IPS-15b (cell line): ENCODE data around the gene EEPD1.
"Not testable (repeated sequence)": the region's sequence is repeated elsewhere in the genome, so short reads cannot be mapped to it uniquely, and the experiment has no call there.

Experiments used
- H3K27me3 ChIP-seq: one replicate; pipeline ENCODE4 v1.6.1; 2013; ENCODE audit warnings: low read length; ENCODE audit not compliant: control insufficient read depth, insufficient read depth
- H3K36me3 ChIP-seq: one replicate; pipeline ENCODE4 v1.6.1; 2013; ENCODE audit warnings: low read length; ENCODE audit not compliant: control insufficient read depth, insufficient read depth
- H3K4me1 ChIP-seq: one replicate; pipeline ENCODE4 v1.6.1; 2013; ENCODE audit warnings: mild to moderate bottlenecking, low read length; ENCODE audit not compliant: control insufficient read depth, insufficient read depth
- H3K4me3 ChIP-seq: one replicate; pipeline ENCODE4 v1.5.1; 2013; ENCODE audit warnings: low read depth, low read length
- H3K9ac ChIP-seq: one replicate; pipeline ENCODE4 v1.6.1; 2013; ENCODE audit warnings: low read depth, mild to moderate bottlenecking, low read length
- H3K9me3 ChIP-seq: one replicate; pipeline ENCODE4 v1.6.1; 2013; ENCODE audit warnings: mild to moderate bottlenecking, low read length; ENCODE audit not compliant: control insufficient read depth, insufficient read depth

The EEPD1 gene

DNA sequence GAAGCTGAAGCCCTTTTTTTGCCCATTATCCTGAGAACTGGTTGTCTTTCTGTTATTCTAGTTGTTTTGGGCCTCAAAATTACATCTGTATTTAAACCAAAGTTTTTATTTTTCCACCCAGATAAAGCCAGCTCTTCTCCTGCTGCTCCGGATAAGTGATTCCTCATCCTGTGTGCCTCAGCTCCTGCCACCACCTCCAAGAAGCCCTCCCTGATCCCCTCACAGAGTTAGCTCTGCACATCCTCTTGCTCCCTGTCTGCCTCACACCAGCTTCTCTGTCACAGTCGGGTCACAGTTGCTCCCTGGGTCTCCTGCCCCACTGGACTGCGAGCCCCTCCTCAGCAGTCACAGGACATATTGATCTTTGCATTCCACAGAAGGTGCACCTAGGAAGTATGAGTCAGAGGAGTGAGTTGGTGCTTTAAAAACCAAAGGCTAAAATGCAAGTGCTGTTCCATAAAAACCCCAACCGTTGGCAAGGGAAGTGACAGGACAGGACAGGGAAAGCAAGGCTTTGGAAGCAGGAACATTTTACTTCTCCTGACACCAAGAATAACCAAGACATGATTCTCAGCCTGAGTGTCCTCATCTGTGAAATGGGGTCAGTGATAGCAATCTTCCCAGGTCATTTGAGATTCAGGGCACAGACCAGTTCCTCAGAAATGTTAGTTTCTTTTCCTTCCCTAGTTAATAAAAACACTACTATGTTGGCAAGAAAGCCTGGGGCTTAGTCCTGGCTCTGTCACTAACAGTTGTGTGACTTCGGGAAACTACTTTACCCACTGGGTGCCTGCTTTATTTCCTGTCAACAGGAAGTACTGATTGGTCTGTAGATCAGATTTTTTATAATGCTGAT, 36.5 kb upstream of the EEPD1 start:
- H3K9ac ChIP-seq, result no peak overlapping the region
- H3K27me3 ChIP-seq, result no peaks in the 10 kb centered on the region
- no peaks in the 10 kb centered on the region for H3K9me3 ChIP-seq
- no peaks in the 10 kb centered on the region for H3K36me3 ChIP-seq
- no peak overlapping the region for H3K4me3 ChIP-seq
- H3K4me1 ChIP-seq, result no peaks in the 10 kb centered on the region

GRCh38 chr7:36117203-36117840, 35.7 kb upstream of the EEPD1 start:
- Histone ChIP-seq H3K4me1 (no peaks in the 10 kb centered on the region), H3K9me3 (no peaks in the 10 kb centered on the region), H3K4me3 (no peak overlapping the region), H3K27me3 (no peaks in the 10 kb centered on the region), H3K9ac (no peak overlapping the region), H3K36me3 (no peaks in the 10 kb centered on the region)

DNA sequence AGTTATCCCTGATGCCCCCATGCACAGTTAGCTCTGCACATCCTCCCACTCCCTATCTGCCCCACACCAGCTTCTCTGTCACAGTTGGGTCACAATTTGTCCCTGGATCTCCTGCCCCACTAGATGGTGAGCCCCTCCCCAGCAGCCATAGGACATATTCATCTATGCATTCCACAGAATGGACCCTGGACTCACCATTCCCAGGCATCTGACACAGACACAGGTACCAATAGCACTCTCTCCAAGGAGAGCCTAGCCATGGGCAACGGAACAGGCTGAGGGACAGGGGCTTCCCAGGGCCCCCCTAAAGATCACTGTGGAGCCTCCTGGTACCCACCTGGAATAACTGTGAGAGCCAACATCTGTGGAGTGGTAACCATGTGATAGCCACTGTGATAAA, 34.7 kb upstream of the EEPD1 start:
- no peaks in the 10 kb centered on the region for H3K36me3 ChIP-seq
- no peaks in the 10 kb centered on the region for H3K9me3 ChIP-seq
- no peaks in the 10 kb centered on the region for H3K4me1 ChIP-seq
- no peak overlapping the region for H3K9ac ChIP-seq
- no peaks in the 10 kb centered on the region for H3K27me3 ChIP-seq
- no peak overlapping the region for H3K4me3 ChIP-seq

- H3K36me3 ChIP-seq, result no peaks in the 10 kb centered on the region
- no peaks in the 10 kb centered on the region for H3K4me1 ChIP-seq
- no peaks in the 10 kb centered on the region for H3K9me3 ChIP-seq
- no peaks in the 10 kb centered on the region for H3K27me3 ChIP-seq
- H3K9ac ChIP-seq, result no peak overlapping the region
- no peak overlapping the region for H3K4me3 ChIP-seq
Observed at GRCh38 chr7:36119005-36119706, 33.9 kb upstream of the EEPD1 start.

- H3K4me1 ChIP-seq, H3K9ac ChIP-seq: not testable (repeated sequence)
Observed at GRCh38 chr7:36119983-36120646, 32.9 kb upstream of the EEPD1 start.

GRCh38 chr7:36125630-36126029, 27.4 kb upstream of the EEPD1 start:
- not testable (repeated sequence) for H3K9me3 ChIP-seq, H3K9ac ChIP-seq, H3K27me3 ChIP-seq, H3K4me1 ChIP-seq, H3K36me3 ChIP-seq, H3K4me3 ChIP-seq

More at GRCh38 chr7:36119983-36120646, 32.9 kb upstream of the EEPD1 start:
- H3K9me3 ChIP-seq, H3K27me3 ChIP-seq, H3K4me3 ChIP-seq, H3K36me3 ChIP-seq: not testable (repeated sequence)

DNA sequence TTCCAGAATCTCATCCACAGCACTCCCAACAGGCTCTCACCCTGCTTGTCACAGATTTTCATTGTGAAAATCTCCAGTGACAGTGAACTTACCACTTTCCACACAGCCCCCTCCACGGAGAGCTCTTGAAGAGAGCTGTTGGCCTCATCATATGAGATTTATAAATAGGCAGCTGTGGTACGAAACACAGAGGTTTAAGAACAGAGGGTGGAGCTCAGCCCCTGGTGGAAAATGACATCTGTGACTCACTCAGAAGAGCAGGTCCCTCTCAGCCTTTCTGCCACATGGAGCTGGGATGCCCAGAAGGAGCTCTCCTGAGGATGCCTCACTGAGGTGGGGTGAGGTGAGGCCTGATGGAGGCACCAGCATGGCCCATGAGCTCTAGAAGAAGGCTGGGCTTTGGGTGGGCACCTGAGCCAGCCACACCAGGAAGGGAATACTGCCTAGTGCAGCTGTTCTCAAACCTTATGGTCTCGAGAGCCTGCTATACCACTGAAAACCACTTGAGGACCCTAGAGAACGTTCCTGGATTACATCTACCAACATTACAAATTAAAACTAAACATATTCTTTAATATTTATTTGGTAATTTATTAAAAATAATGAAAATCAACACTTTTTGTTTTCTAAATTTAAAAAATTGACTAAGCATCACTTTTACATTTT, 25.8 kb upstream of the EEPD1 start:
- no peak overlapping the region for H3K4me3 ChIP-seq
- H3K27me3 ChIP-seq, result no peaks in the 10 kb centered on the region
- H3K36me3 ChIP-seq, result no peaks in the 10 kb centered on the region
- H3K9ac ChIP-seq, result no peak overlapping the region
- no peaks in the 10 kb centered on the region for H3K4me1 ChIP-seq
- H3K9me3 ChIP-seq, result no peaks in the 10 kb centered on the region

- Histone ChIP-seq H3K36me3 (no peaks in the 10 kb centered on the region), H3K4me1 (no peaks in the 10 kb centered on the region), H3K4me3 (no peak overlapping the region), H3K27me3 (no peaks in the 10 kb centered on the region), H3K9me3 (no peaks in the 10 kb centered on the region), H3K9ac (no peak overlapping the region)
Observed at GRCh38 chr7:36128448-36129047, 24.5 kb upstream of the EEPD1 start.

GRCh38 chr7:36129048-36129534, 24.0 kb upstream of the EEPD1 start:
- Histone ChIP-seq H3K27me3 (no peaks in the 10 kb centered on the region), H3K4me3 (no peak overlapping the region), H3K4me1 (no peaks in the 10 kb centered on the region), H3K36me3 (no peaks in the 10 kb centered on the region), H3K9ac (no peak overlapping the region), H3K9me3 (no peaks in the 10 kb centered on the region)

- Histone ChIP-seq H3K9me3 (no peaks in the 10 kb centered on the region), H3K36me3 (no peaks in the 10 kb centered on the region), H3K4me1 (no peaks in the 10 kb centered on the region), H3K9ac (no peak overlapping the region), H3K4me3 (no peak overlapping the region), H3K27me3 (no peaks in the 10 kb centered on the region)
Observed at GRCh38 chr7:36130236-36130945, 22.7 kb upstream of the EEPD1 start.
